GM21515 (cell line): Measurements from ENCODE around the gene PRR9.
"Not testable (repeated sequence)": the region's sequence is repeated elsewhere in the genome, so short reads cannot be mapped to it uniquely, and the experiment has no call there.

Experiments used
- ATAC-seq: cut with Tn5 transposase; IDR thresholded peaks from one replicate; pipeline ENCODE4 v1.9.1; 2021; ENCODE audit not compliant: unreplicated experiment

The PRR9 gene

GRCh38 chr1:153217212-153217611 is at the start of gene PRR9:
Gene PRR9 (plus strand): TSS chr1:153217584. CDS start chr1:153218145, 561 bp downstream.
- no peak for ATAC-seq

GRCh38 chr1:153168686-153169085 is 48.7 kb upstream of the PRR9 start:
- ATAC-seq: no peak

GRCh38 chr1:153174624-153175023 is 42.8 kb upstream of the PRR9 start:
- no peak for ATAC-seq

GRCh38 chr1:153178922-153179321 is 38.5 kb upstream of the PRR9 start:
- no peak for ATAC-seq

GRCh38 chr1:153180556-153180955 is 36.8 kb upstream of the PRR9 start:
- ATAC-seq: no peak

- ATAC-seq: not testable (repeated sequence)
Observed at GRCh38 chr1:153188301-153188700, 29.1 kb upstream of the PRR9 start.

- ATAC-seq: no peak
Observed at GRCh38 chr1:153190373-153190772, 27.0 kb upstream of the PRR9 start.

- ATAC-seq: no peak
Observed at GRCh38 chr1:153192697-153193096, 24.7 kb upstream of the PRR9 start.

GRCh38 chr1:153194331-153195050 is 22.9 kb upstream of the PRR9 start:
- ATAC-seq: no peak

- ATAC-seq: no peak
Observed at GRCh38 chr1:153195216-153195615, 22.2 kb upstream of the PRR9 start.

- no peak for ATAC-seq
Observed at GRCh38 chr1:153202006-153202405, 15.4 kb upstream of the PRR9 start.

- ATAC-seq: no peak
Observed at GRCh38 chr1:153203130-153203529, 14.3 kb upstream of the PRR9 start, which contains the start of gene LELP1. Gene LELP1 (plus strand): TSS chr1:153203430. CDS start chr1:153204708, 1,278 bp downstream.

GRCh38 chr1:153206631-153207030 is 10.8 kb upstream of the PRR9 start:
- no peak for ATAC-seq

GRCh38 chr1:153210206-153210605 is 7.2 kb upstream of the PRR9 start:
- no peak for ATAC-seq

- no peak for ATAC-seq
Observed at GRCh38 chr1:153212201-153212600, 5.2 kb upstream of the PRR9 start.

- ATAC-seq: no peak
Observed at GRCh38 chr1:153213519-153213918, 3.9 kb upstream of the PRR9 start.

GRCh38 chr1:153217744-153218416 is 496 bp downstream of the PRR9 start:
- ATAC-seq: no peak

GRCh38 chr1:153220606-153221303 is 3.4 kb downstream of the PRR9 start:
- ATAC-seq: no peak

GRCh38 chr1:153223040-153223891 is 5.9 kb downstream of the PRR9 start:
- peak; percentile 77 for ATAC-seq

GRCh38 chr1:153227810-153228209 is 10.4 kb downstream of the PRR9 start:
- no peak for ATAC-seq

GRCh38 chr1:153228491-153228890 is 11.1 kb downstream of the PRR9 start:
- no peak for ATAC-seq
